SK-N-SH treated with all-trans-retinoic acid at 6 μM for 48 hours (cell line): ENCODE results near the gene GRIK5.

Experiments
- ATAC-seq: fragments of 200-7000 bp; cut with Tn5 transposase; 3 replicates; pipeline ENCODE4 v1.9.1; 2020; ENCODE audit warnings: mild to moderate bottlenecking, moderate library complexity
- ARNTL ChIP-seq: fragments of 450-650 bp; formaldehyde crosslinking; IDR thresholded peaks from 2 replicates; pipeline ENCODE4 v1.5.0; 2020; ENCODE audit warnings: low read depth, mild to moderate bottlenecking, moderate library complexity, borderline replicate concordance
- BACH2 ChIP-seq: fragments of 250-450 bp; sonication (Bioruptor Pico); IDR thresholded peaks from 2 replicates; pipeline ENCODE4 v1.9.0; 2021; ENCODE audit warnings: mild to moderate bottlenecking, borderline replicate concordance
- CREB5 ChIP-seq: fragments of 250-450 bp; sonication (Bioruptor Pico); IDR thresholded peaks from 2 replicates; pipeline ENCODE4 v1.5.1; 2020; ENCODE audit warnings: low read depth, mild to moderate bottlenecking, moderate library complexity
- CSDC2 ChIP-seq: fragments of 250-450 bp; sonication (Bioruptor Pico); IDR thresholded peaks from 2 replicates; pipeline ENCODE4 v1.5.0; 2020; ENCODE audit warnings: mild to moderate bottlenecking, moderate library complexity
- ESRRG ChIP-seq: fragments of 250-450 bp; sonication (Bioruptor Pico); IDR thresholded peaks from 2 replicates; pipeline ENCODE4 v1.6.1; 2021; ENCODE audit warnings: mild to moderate bottlenecking
- GLIS3 ChIP-seq: fragments of 250-450 bp; sonication (Bioruptor Pico); IDR thresholded peaks from 2 replicates; pipeline ENCODE4 v1.5.0; 2020; ENCODE audit warnings: mild to moderate bottlenecking, moderate library complexity
- ISL1 ChIP-seq: fragments of 250-450 bp; sonication (Bioruptor Pico); IDR thresholded peaks from 2 replicates; pipeline ENCODE4 v2.1.2; 2022; ENCODE audit warnings: mild to moderate bottlenecking, moderate library complexity
- OSR1 ChIP-seq: fragments of 250-450 bp; sonication (Bioruptor Pico); IDR thresholded peaks from 2 replicates; pipeline ENCODE4 v1.8.0; 2022; ENCODE audit warnings: moderate library complexity, mild to moderate bottlenecking, inconsistent platforms
- PATZ1 ChIP-seq: fragments of 250-450 bp; sonication (Bioruptor Pico); IDR thresholded peaks from 2 replicates; pipeline ENCODE4 v1.8.0; 2020; ENCODE audit warnings: mild to moderate bottlenecking, moderate library complexity, borderline replicate concordance
- POU6F1 ChIP-seq: fragments of 250-450 bp; sonication (Bioruptor Pico); IDR thresholded peaks from 2 replicates; pipeline ENCODE4 v1.8.0; 2021; ENCODE audit warnings: low read depth, mild to moderate bottlenecking, moderate library complexity, borderline replicate concordance
- RARB ChIP-seq: fragments of 250-450 bp; sonication (Bioruptor Pico); IDR thresholded peaks from 2 replicates; pipeline ENCODE4 v1.8.0; 2021; ENCODE audit warnings: mild to moderate bottlenecking, moderate library complexity
- SNAI2 ChIP-seq: fragments of 250-450 bp; sonication (Bioruptor Pico); IDR thresholded peaks from 2 replicates; pipeline ENCODE4 v1.5.0; 2020; ENCODE audit warnings: mild to moderate bottlenecking, moderate library complexity
- TCF4 ChIP-seq: fragments of 250-450 bp; sonication (Bioruptor Pico); IDR thresholded peaks from 2 replicates; pipeline ENCODE4 v1.8.0; 2021; ENCODE audit warnings: mild to moderate bottlenecking, moderate library complexity, borderline replicate concordance
- TOX ChIP-seq: fragments of 250-450 bp; sonication (Bioruptor Pico); IDR thresholded peaks from 2 replicates; pipeline ENCODE4 v1.8.0; 2021; ENCODE audit warnings: mild to moderate bottlenecking, moderate library complexity, borderline replicate concordance
- TSHZ2 ChIP-seq: fragments of 250-450 bp; sonication (Bioruptor Pico); IDR thresholded peaks from 2 replicates; pipeline ENCODE4 v1.5.0; 2020; ENCODE audit warnings: mild to moderate bottlenecking, moderate library complexity
- ZC3H10 ChIP-seq: fragments of 250-450 bp; sonication (Bioruptor Pico); IDR thresholded peaks from 2 replicates; pipeline ENCODE4 v1.5.1; 2021; ENCODE audit warnings: mild to moderate bottlenecking, moderate library complexity
- ZFP3 ChIP-seq: fragments of 250-450 bp; sonication (Bioruptor Pico); IDR thresholded peaks from 2 replicates; pipeline ENCODE4 v1.5.0; 2020; ENCODE audit warnings: mild to moderate bottlenecking, moderate library complexity
- ZFP30 ChIP-seq: fragments of 450-650 bp; formaldehyde crosslinking; IDR thresholded peaks from 2 replicates; pipeline ENCODE4 v1.5.0; 2022; ENCODE audit warnings: mild to moderate bottlenecking, moderate library complexity
- ZNF8 ChIP-seq: fragments of 450-650 bp; formaldehyde crosslinking; IDR thresholded peaks from 2 replicates; pipeline ENCODE4 v1.5.0; 2020; ENCODE audit warnings: mild to moderate bottlenecking, moderate library complexity
- TF ChIP-seq, protein P1 (sequence below): fragments of 250-450 bp; sonication (Bioruptor Pico); IDR thresholded peaks from 2 replicates; pipeline ENCODE4 v1.5.1; 2021; ENCODE audit warnings: mild to moderate bottlenecking, moderate library complexity

GRIK5 gene

GRCh38 chr19:41957161-41957837 is 112.7 kb downstream of the GRIK5 start:
- ATAC-seq: no peak
- TF ChIP-seq TCF4 (CRISPR knock-in tag) (no peak), TSHZ2 (CRISPR knock-in tag) (no peak), SNAI2 (CRISPR knock-in tag) (no peak), ESRRG (CRISPR knock-in tag) (no peak), ARNTL (CRISPR knock-in tag) (no peak), POU6F1 (no peak), ZFP3 (CRISPR knock-in tag) (no peak), ZC3H10 (CRISPR knock-in tag) (no peak), ZNF8 (no peak), CSDC2 (no peak), CREB5 (CRISPR knock-in tag) (no peak), ISL1 (CRISPR knock-in tag) (no peak), OSR1 (CRISPR knock-in tag) (no peak)
- TF ChIP-seq, protein P1, sequence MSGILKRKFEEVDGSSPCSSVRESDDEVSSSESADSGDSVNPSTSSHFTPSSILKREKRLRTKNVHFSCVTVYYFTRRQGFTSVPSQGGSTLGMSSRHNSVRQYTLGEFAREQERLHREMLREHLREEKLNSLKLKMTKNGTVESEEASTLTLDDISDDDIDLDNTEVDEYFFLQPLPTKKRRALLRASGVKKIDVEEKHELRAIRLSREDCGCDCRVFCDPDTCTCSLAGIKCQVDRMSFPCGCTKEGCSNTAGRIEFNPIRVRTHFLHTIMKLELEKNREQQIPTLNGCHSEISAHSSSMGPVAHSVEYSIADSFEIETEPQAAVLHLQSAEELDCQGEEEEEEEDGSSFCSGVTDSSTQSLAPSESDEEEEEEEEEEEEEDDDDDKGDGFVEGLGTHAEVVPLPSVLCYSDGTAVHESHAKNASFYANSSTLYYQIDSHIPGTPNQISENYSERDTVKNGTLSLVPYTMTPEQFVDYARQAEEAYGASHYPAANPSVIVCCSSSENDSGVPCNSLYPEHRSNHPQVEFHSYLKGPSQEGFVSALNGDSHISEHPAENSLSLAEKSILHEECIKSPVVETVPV (CRISPR knock-in tag): no peak

DNA sequence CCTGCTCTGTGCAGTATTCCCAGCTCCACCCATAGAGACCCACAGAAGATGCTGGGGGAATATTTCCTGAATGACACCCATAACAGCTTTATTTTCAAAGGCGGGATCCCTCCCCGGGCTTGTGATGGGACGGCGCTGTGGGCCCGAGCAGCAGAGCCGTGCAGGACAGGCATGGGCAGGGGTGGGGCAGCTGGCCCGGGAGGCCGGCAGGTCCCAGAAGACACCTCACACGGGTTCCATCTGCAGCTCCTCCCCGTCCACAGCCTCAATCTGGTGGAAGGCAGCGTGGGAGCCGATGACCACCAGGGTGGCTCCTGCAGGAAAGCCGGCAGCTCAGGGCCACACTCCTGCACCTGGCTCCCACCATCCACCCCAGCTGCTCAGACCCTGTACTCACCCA is 113.4 kb downstream of the GRIK5 start:
- TF ChIP-seq ISL1 (CRISPR knock-in tag) (no peak), ZNF8 (no peak), TOX (CRISPR knock-in tag) (no peak), CREB5 (CRISPR knock-in tag) (no peak), POU6F1 (no peak), RARB (CRISPR knock-in tag) (no peak), ESRRG (CRISPR knock-in tag) (no peak), PATZ1 (no peak)
- ATAC-seq: no peak

GRCh38 chr19:41955521-41955920 is 114.5 kb downstream of the GRIK5 start:
- no peak for ATAC-seq

More at GRCh38 chr19:41955521-41955920, 114.5 kb downstream of the GRIK5 start:
- TF ChIP-seq ZC3H10 (CRISPR knock-in tag) (no peak), BACH2 (CRISPR knock-in tag) (no peak), PATZ1 (no peak), ZFP30 (CRISPR knock-in tag) (no peak), ESRRG (CRISPR knock-in tag) (no peak), POU6F1 (no peak), ISL1 (CRISPR knock-in tag) (no peak), GLIS3 (CRISPR knock-in tag) (no peak)
